22Rv1 (cell line): Measurements from ENCODE around the gene NRXN3.

Experiments
- CTCF ChIP-seq: fragments of 450-650 bp; IDR thresholded peaks from 2 replicates; pipeline ENCODE4 v1.5.1; 2017; ENCODE audit warnings: mild to moderate bottlenecking
- ZFX ChIP-seq: fragments of 450-650 bp; IDR thresholded peaks from 2 replicates; pipeline ENCODE4 v1.6.1; 2017; ENCODE audit warnings: antibody characterized with exemption, borderline replicate concordance

DNA sequence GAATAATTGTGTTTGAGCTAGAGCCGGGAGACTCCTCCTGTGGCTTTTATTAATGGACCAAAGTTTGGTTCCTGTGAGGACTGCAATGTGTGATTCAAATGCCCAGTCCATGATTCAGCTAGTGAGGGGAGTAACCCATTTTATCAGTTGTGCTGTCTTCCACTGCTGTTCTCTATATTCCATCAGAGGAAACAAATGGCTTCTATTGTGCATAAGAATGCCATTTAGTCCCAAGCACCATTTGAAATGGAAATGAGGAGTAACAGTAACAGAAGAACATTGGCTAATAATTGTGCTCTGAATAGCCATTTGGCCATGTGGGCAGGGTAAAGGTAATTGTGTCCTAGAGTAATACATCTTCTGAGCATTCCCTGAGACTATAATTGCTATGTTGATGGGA lies 1398.4 kb downstream of the NRXN3 start:
- TF ChIP-seq CTCF (no peak), ZFX (no peak)
